SK-N-SH treated with all-trans-retinoic acid at 6 μM for 48 hours (cell line): ENCODE results near the gene KLHDC10.

Experiments used
- ATAC-seq: fragments of 200-7000 bp; cut with Tn5 transposase; 3 replicates; pipeline ENCODE4 v1.9.1; 2020; ENCODE audit warnings: mild to moderate bottlenecking, moderate library complexity
- ARNTL ChIP-seq: fragments of 450-650 bp; formaldehyde crosslinking; IDR thresholded peaks from 2 replicates; pipeline ENCODE4 v1.5.0; 2020; ENCODE audit warnings: low read depth, mild to moderate bottlenecking, moderate library complexity, borderline replicate concordance
- CREB5 ChIP-seq: fragments of 250-450 bp; sonication (Bioruptor Pico); IDR thresholded peaks from 2 replicates; pipeline ENCODE4 v1.5.1; 2020; ENCODE audit warnings: low read depth, mild to moderate bottlenecking, moderate library complexity
- CSDC2 ChIP-seq: fragments of 250-450 bp; sonication (Bioruptor Pico); IDR thresholded peaks from 2 replicates; pipeline ENCODE4 v1.5.0; 2020; ENCODE audit warnings: mild to moderate bottlenecking, moderate library complexity
- CSRNP3 ChIP-seq: fragments of 250-450 bp; sonication (Bioruptor Pico); IDR thresholded peaks from 2 replicates; pipeline ENCODE4 v1.5.1; 2021; ENCODE audit warnings: mild to moderate bottlenecking, moderate library complexity
- ESRRG ChIP-seq: fragments of 250-450 bp; sonication (Bioruptor Pico); IDR thresholded peaks from 2 replicates; pipeline ENCODE4 v1.6.1; 2021; ENCODE audit warnings: mild to moderate bottlenecking
- GLIS3 ChIP-seq: fragments of 250-450 bp; sonication (Bioruptor Pico); IDR thresholded peaks from 2 replicates; pipeline ENCODE4 v1.5.0; 2020; ENCODE audit warnings: mild to moderate bottlenecking, moderate library complexity
- ISL1 ChIP-seq: fragments of 250-450 bp; sonication (Bioruptor Pico); IDR thresholded peaks from 2 replicates; pipeline ENCODE4 v2.1.2; 2022; ENCODE audit warnings: mild to moderate bottlenecking, moderate library complexity
- OSR1 ChIP-seq: fragments of 250-450 bp; sonication (Bioruptor Pico); IDR thresholded peaks from 2 replicates; pipeline ENCODE4 v1.8.0; 2022; ENCODE audit warnings: moderate library complexity, mild to moderate bottlenecking, inconsistent platforms
- PATZ1 ChIP-seq: fragments of 250-450 bp; sonication (Bioruptor Pico); IDR thresholded peaks from 2 replicates; pipeline ENCODE4 v1.8.0; 2020; ENCODE audit warnings: mild to moderate bottlenecking, moderate library complexity, borderline replicate concordance
- POU6F1 ChIP-seq: fragments of 250-450 bp; sonication (Bioruptor Pico); IDR thresholded peaks from 2 replicates; pipeline ENCODE4 v1.8.0; 2021; ENCODE audit warnings: low read depth, mild to moderate bottlenecking, moderate library complexity, borderline replicate concordance
- PPARA ChIP-seq: fragments of 250-450 bp; sonication (Bioruptor Pico); IDR thresholded peaks from 2 replicates; pipeline ENCODE4 v1.5.0; 2020; ENCODE audit warnings: mild to moderate bottlenecking, borderline replicate concordance
- SNAI2 ChIP-seq: fragments of 250-450 bp; sonication (Bioruptor Pico); IDR thresholded peaks from 2 replicates; pipeline ENCODE4 v1.5.0; 2020; ENCODE audit warnings: mild to moderate bottlenecking, moderate library complexity
- TCF4 ChIP-seq: fragments of 250-450 bp; sonication (Bioruptor Pico); IDR thresholded peaks from 2 replicates; pipeline ENCODE4 v1.8.0; 2021; ENCODE audit warnings: mild to moderate bottlenecking, moderate library complexity, borderline replicate concordance
- TOX ChIP-seq: fragments of 250-450 bp; sonication (Bioruptor Pico); IDR thresholded peaks from 2 replicates; pipeline ENCODE4 v1.8.0; 2021; ENCODE audit warnings: mild to moderate bottlenecking, moderate library complexity, borderline replicate concordance
- ZFP30 ChIP-seq: fragments of 450-650 bp; formaldehyde crosslinking; IDR thresholded peaks from 2 replicates; pipeline ENCODE4 v1.5.0; 2022; ENCODE audit warnings: mild to moderate bottlenecking, moderate library complexity
- ZNF565 ChIP-seq: fragments of 450-650 bp; formaldehyde crosslinking; conservative IDR thresholded peaks from 2 replicates; pipeline ENCODE4 v1.5.0; 2020; ENCODE audit warnings: low read depth, mild to moderate bottlenecking, moderate library complexity
- ZNF70 ChIP-seq: fragments of 450-650 bp; formaldehyde crosslinking; IDR thresholded peaks from 2 replicates; pipeline ENCODE4 v1.5.0; 2020; ENCODE audit warnings: mild to moderate bottlenecking, moderate library complexity
- ZNF8 ChIP-seq: fragments of 450-650 bp; formaldehyde crosslinking; IDR thresholded peaks from 2 replicates; pipeline ENCODE4 v1.5.0; 2020; ENCODE audit warnings: mild to moderate bottlenecking, moderate library complexity

KLHDC10 gene

GRCh38 chr7:130146693-130147405, 76.5 kb downstream of the KLHDC10 start:
- ATAC-seq = no peak
- TF ChIP-seq ZNF8 (no peak), CSDC2 (CRISPR knock-in tag) (no peak), TCF4 (CRISPR knock-in tag) (no peak), SNAI2 (CRISPR knock-in tag) (no peak)

- TF ChIP-seq ISL1 (CRISPR knock-in tag) (no peak), OSR1 (CRISPR knock-in tag) (no peak)
- ATAC-seq = no peak
Observed at GRCh38 chr7:130147710-130148325, 77.5 kb downstream of the KLHDC10 start.

- no peak for ATAC-seq
- TF ChIP-seq ARNTL (CRISPR knock-in tag) (no peak), ZNF565 (CRISPR knock-in tag) (no peak), PATZ1 (no peak), ZFP30 (CRISPR knock-in tag) (no peak), PPARA (CRISPR knock-in tag) (no peak), TCF4 (CRISPR knock-in tag) (no peak), TOX (CRISPR knock-in tag) (no peak), POU6F1 (CRISPR knock-in tag) (no peak)
Observed at GRCh38 chr7:130148561-130148960, 78.2 kb downstream of the KLHDC10 start.

- no peak for ATAC-seq
- TF ChIP-seq PPARA (CRISPR knock-in tag) (no peak), ZNF8 (no peak), ISL1 (CRISPR knock-in tag) (no peak), ZNF70 (CRISPR knock-in tag) (no peak), SNAI2 (CRISPR knock-in tag) (no peak), POU6F1 (CRISPR knock-in tag) (no peak), ESRRG (no peak), OSR1 (CRISPR knock-in tag) (no peak)
- TF ChIP-seq, all 23 proteins: peak for 0
Observed at GRCh38 chr7:130149281-130150139, 79.2 kb downstream of the KLHDC10 start.

- ATAC-seq = no peak
- TF ChIP-seq GLIS3 (CRISPR knock-in tag) = no peak
- no peak for TF ChIP-seq ISL1 (CRISPR knock-in tag)
- no peak for TF ChIP-seq OSR1 (CRISPR knock-in tag)
- TF ChIP-seq TOX (CRISPR knock-in tag) = no peak
- TF ChIP-seq CSRNP3 = no peak
- no peak for TF ChIP-seq SNAI2 (CRISPR knock-in tag)
- TF ChIP-seq CREB5 = no peak
- TF ChIP-seq PATZ1 = no peak
- no peak for TF ChIP-seq ARNTL (CRISPR knock-in tag)
Observed at GRCh38 chr7:130150587-130150986, 80.3 kb downstream of the KLHDC10 start.
